Aortic smooth muscle cell (primary cell): ENCODE results near the gene GGA1. TPM values are rescaled to one million over a fixed set of nuclear protein-coding genes. Genes with fewer than 3 reads are reported as not detected.

Experiments used
- total RNA-seq: library from RNA; depleted of rRNA; stranded (reverse); fragments of >200 nt; gene quantifications from 2 replicates; pipeline ENCODE4 v1.2.3, GENCODE V29; 2014

Gene GGA1
- 42.4 and 47.6 TPM in 2 replicates for total RNA-seq

GRCh38 chr22:37608477-37609239 lies at the start of gene GGA1:
Gene GGA1, plus strand, starts transcription at chr22:37608834. Its CDS starts 27 bp downstream, at chr22:37608861.

DNA sequence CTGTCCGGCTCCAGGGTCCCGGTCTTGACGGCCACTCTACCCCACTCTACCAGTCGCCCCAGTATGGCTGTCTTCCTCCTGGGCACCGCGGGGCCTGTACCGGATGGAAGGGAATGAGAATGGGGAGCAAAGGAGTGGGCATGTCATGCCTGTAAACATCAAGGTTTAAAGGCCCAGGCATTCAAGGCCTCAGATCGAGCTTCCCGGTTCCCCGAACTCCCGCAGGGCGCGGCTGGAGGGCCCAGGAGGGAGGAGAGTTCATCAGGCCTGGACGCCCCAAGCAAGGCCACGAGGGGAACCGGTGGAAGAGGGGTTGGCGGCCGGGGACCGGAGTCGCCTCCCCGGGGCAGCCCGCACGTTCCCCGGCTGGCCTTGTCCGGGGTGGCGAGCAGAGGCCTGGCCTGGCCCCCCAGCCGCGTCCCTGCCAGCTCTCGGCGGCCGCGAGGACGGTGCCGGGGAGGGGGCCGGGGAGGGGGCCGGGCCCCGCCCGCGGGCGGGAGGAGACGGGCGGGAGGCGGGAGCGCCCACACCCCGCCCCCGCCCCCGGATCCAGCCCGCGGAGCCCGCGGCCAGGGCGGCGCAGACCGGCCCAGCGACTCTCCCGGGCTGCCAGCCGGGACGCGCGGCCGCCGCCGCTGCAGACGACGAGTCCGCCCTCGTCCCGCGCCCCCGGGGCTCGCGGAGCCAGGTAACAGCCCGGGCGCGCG lies 48.6 kb upstream of the GGA1 start, which contains the start of gene CDC42EP1:
Gene CDC42EP1 (plus strand): TSS at position 580 of the 707 bp plus-strand sequence. CDS start 5,870 bp downstream, outside the sequence.

DNA sequence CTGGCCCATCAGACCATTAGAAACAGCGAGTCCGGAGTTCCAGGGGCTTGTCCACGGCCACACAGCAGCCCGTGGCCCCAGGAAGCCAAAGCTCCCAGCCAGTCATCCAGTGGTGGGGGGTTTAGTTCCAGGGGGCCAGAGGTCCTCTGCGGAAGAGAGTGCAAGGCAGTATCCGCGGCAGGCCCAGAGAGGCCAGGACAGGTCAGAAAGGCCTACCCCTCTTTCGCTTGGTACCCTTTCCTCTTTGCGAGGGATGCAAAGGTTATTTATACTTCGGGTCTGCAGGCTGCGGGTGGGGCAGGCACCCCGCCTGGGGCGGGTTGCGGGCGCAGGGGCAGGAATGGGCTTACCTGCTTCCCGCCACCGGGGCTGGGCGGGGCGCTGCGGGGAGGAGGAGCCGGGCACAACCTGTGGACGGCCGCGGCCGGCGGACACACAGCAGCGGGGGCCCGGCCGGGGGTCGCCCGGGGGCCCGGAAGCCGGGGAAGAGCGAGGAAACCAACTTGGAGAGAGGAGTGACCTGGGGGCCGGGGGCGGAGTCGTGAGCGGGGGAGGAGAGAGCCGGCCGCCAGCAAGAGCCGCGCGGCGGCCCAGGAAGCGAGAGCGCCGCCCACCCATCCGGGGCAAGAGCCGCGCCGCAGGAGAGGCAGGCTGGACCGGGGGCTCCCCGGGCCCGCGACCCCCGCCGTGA lies 30.6 kb downstream of the GGA1 start, which contains the start of gene SH3BP1:
Gene SH3BP1 (plus strand): TSS at position 600 of the 691 bp plus-strand sequence. CDS start 119 bp downstream, outside the sequence.

GRCh38 chr22:37658133-37659065 lies 49.8 kb downstream of the GGA1 start, which contains the start of gene PDXP:
Gene PDXP, plus strand, starts transcription at chr22:37658723. Its CDS starts 60 bp downstream, at chr22:37658783.

DNA sequence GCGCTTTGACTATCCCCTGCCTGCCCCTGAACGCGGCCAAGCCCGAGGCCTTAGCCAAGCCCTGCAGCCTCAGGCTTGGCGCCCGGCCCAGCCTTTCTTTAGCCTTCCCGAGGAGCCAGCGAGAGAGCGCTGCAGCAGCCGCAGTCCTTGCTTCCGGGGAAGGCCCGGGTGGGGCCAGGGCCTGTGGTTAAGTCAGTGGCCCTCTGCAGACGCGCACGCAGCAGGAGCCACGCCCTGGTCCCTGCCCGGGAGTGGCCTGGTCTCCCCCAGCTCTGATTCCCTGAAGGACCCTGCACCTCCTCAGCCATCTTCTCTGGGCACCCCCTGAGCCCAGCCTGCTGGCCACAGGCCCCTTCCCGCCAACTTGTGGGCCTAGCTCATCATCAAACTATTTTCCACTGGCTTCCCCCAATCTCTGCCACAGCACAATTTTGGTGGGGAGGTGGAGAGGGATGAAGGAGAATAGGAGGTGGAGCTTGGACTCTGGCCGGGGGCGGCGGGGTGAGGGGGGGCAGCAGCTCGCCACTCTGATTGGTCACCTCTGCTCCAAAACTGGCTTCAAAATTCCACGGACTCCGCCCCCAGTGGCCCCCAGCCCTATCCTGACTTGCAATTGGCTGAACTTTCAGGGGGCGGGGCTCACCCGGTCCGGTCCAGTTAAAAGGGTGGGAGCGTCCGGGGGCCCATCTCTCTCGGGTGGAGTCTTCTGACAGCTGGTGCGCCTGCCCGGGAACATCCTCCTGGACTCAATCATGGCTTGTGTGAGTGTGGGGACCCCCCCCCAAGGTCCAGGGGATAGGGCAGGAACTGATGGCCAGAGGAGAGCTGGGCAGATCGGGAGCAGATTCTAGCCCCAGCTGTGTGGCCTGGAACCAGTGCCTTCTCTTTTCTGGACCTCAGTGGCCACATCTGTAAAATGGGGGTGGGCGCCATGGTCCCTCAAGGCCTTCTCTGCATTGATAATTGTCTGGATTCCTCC lies 66.6 kb downstream of the GGA1 start, which contains the start of gene LGALS1:
Gene LGALS1 (plus strand): TSS at position 686 of the 979 bp plus-strand sequence. CDS start 67 bp downstream, at position 753.

Other genes with a start within 250 kb of the GGA1 start
- not detected in 2 replicates for gene ELFN2, start 181.4 kb upstream of the GGA1 start, total RNA-seq
- gene MFNG, start 122.5 kb upstream of the GGA1 start, total RNA-seq, result 0.93 and 2.4 TPM in 2 replicates
- gene CARD10, start 89.4 kb upstream of the GGA1 start, total RNA-seq, result 2.4 and 2.5 TPM in 2 replicates
- 13.6 and 19.8 TPM in 2 replicates for gene CDC42EP1, start 48.4 kb upstream of the GGA1 start, total RNA-seq
- not detected in 2 replicates for gene LGALS2, start 28.7 kb upstream of the GGA1 start, total RNA-seq
- 4.9 and 5.3 TPM in 2 replicates for gene SH3BP1, start 30.8 kb downstream of the GGA1 start, total RNA-seq
- 4.2 and 8.3 TPM in 2 replicates for gene PDXP, start 49.9 kb downstream of the GGA1 start, total RNA-seq
- 9,942 and 11,444 TPM in 2 replicates for gene LGALS1, start 66.8 kb downstream of the GGA1 start, total RNA-seq
- 18.5 and 19.8 TPM in 2 replicates for gene NOL12, start 77.5 kb downstream of the GGA1 start, total RNA-seq
- 114 and 150 TPM in 2 replicates for gene TRIOBP, start 88.2 kb downstream of the GGA1 start, total RNA-seq
- gene GCAT, start 199.1 kb downstream of the GGA1 start, total RNA-seq, result 27.2 and 28.8 TPM in 2 replicates
- gene GALR3, start 214.5 kb downstream of the GGA1 start, total RNA-seq, result not detected in 2 replicates
- gene ANKRD54, start 235.5 kb downstream of the GGA1 start, total RNA-seq, result 12.9 and 16.1 TPM in 2 replicates
- 293 and 326 TPM in 2 replicates for gene EIF3L, start 240.6 kb downstream of the GGA1 start, total RNA-seq